ENCODE measurements around the gene PGM2L1.
A peak's percentile ranks its signal among the peaks of the same experiment; 100 is the strongest.

The PGM2L1 gene

DNA sequence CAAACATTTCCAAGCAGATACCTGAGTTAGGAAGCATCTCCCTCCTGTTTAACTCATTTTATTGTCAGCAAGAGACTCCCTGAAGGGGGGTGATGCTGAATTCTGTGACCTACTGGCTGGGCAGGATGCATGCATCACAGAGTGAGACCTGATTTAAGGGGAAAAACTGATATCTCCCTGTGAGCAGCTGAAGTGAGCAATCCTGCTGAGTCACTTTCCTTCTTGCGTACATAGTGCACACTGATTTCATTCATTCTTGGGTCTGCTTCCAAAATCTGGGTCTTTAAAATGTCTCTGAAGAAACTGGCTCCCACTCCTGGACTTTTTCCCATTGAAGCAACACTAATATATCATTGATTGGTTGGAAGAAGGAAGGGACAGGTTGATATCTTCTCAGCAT, 110.1 kb downstream of the PGM2L1 start:
- DNase-seq = peak; percentile 58

DNA sequence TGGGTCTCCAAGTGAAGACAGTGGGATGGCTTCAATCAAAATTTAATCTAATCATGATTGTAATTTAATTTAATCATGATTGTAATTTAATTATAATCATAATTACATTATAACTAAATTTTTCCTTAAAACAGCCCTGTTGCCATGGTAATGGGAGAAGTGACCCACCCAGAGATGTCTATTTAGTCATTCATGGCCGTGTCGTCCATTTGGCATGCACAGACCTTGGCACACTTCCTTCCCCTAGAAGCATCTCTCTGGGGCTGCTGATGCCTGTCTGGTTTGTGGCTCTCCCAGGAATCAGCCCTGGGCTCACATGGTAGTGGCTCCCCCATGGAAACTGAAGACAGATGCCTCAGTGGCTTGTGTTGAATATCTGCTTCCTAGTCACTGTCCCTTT, 113.8 kb downstream of the PGM2L1 start:
- peak; percentile 16 for DNase-seq

GRCh38 chr11:74283580-74284180, 114.6 kb downstream of the PGM2L1 start:
- no peak for DNase-seq

DNA sequence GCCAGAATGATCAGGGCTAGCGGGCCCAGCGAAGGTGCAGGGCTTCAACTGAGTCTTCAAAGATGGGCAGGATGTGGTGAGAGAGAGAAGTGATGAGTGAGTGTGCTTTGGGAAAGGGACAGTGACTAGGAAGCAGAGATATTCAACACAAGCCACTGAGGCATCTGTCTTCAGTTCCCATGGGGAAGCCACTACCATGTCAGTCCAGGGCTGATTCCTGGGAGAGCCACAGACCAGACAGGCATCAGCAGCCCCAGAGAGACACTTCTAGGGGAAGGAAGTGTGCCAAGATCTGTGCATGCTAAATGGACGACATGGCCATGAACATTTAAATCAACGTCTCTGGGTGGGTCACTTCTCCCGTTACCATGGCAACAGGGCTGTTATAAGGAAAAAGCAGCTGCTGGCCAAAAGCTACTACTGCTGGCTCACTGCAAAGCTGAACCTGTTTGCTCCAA, 115.3 kb downstream of the PGM2L1 start:
- no peak for DNase-seq

GRCh38 chr11:74282421-74282820, 115.8 kb downstream of the PGM2L1 start:
- no peak for DNase-seq

- DNase-seq = no peak
Measured at GRCh38 chr11:74280494-74280893, 117.7 kb downstream of the PGM2L1 start.
